ENCODE data around the gene LRBA. TPM values are rescaled to one million over a fixed set of nuclear protein-coding genes. Genes with fewer than 3 reads are reported as not detected.
"Not testable (repeated sequence)": the region's sequence is repeated elsewhere in the genome, so short reads cannot be mapped to it uniquely, and the experiment has no call there.

LRBA gene
- total RNA-seq, 1 experiment from 2014 or later, result 55.3 TPM

GRCh38 chr4:150957095-150957494, 58.0 kb downstream of the LRBA start:
- not testable (repeated sequence) for H3K79me2 ChIP-seq (ENCODE audit: insufficient read depth, low read length)

DNA sequence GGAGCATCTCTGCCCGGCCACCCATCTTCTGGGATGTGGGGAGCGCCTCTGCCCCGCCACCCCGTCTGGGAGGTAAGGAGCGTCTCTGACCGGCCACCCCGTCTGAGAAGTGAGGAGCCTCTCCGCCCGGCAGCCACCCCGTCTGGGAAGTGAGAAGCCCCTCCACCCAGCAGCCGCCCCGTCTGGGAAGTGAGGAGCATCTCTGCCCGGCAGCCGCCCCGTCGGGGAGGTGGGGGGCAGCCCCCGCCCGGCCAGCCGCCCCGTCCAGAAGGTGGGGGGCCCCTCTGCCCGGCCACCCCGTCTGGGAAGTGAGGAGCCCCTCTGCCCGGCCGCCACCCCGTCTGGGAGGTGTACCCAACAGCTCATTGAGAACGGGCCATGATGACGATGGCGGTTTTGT, 61.2 kb downstream of the LRBA start:
- Histone ChIP-seq H3K79me2 (ENCODE audit: insufficient read depth, low read length) (peaks cover 11% of the 10 kb centered on the region; the same call in 1 of the 2 replicates), H3K9me3 (ENCODE audit: control insufficient read depth, low read depth, low read length) (peaks cover 19% of the 10 kb centered on the region)
- not testable (repeated sequence) for H3K18ac ChIP-seq (ENCODE audit: insufficient read length, low read depth, low read length); H2AK5ac ChIP-seq (ENCODE audit: insufficient read length, low read length); H3K56ac ChIP-seq (ENCODE audit: insufficient read length, low read depth, low read length); H4K8ac ChIP-seq (replicated peaks; ENCODE audit: insufficient read length, low read depth, low read length); H3K27me3 ChIP-seq (ENCODE audit: insufficient read depth, low read length); H2AFZ ChIP-seq (ENCODE audit: low read length); H3K27ac Mint-ChIP-seq; H2BK120ac ChIP-seq (ENCODE audit: low read depth, low read length, poor library complexity, severe bottlenecking); H3K4me2 ChIP-seq (ENCODE audit: insufficient read depth, insufficient read length, low read length); H3K23ac ChIP-seq (ENCODE audit: insufficient read length, low read depth, low read length); H2BK12ac ChIP-seq (ENCODE audit: insufficient read length, low read depth, low read length); DNase-seq; H3K4ac ChIP-seq (ENCODE audit: low read depth, low read length); H2BK15ac ChIP-seq (ENCODE audit: low read depth, low read length); H3T11ph ChIP-seq (ENCODE audit: low read length); H3K27me3 Mint-ChIP-seq (ENCODE audit: low read depth); H3K79me1 ChIP-seq (ENCODE audit: insufficient read depth, low read depth, low read length, poor library complexity, severe bottlenecking); H2BK5ac ChIP-seq (ENCODE audit: insufficient read length, low read length); H3K4me3 Mint-ChIP-seq; H3K9ac ChIP-seq (ENCODE audit: extremely low read depth, insufficient read length, low read length); H3K23me2 ChIP-seq (ENCODE audit: insufficient read length, low read depth, low read length, poor library complexity, severe bottlenecking); H3K27ac ChIP-seq (ENCODE audit: insufficient read length, low read depth, low read length); H4K5ac ChIP-seq (ENCODE audit: insufficient read length, low read depth, low read length); H4K20me1 ChIP-seq (ENCODE audit: control insufficient read depth, insufficient read depth, insufficient read length); H2BK20ac ChIP-seq (ENCODE audit: low read depth, low read length, poor library complexity, severe bottlenecking); H3K4me1 ChIP-seq (ENCODE audit: insufficient read depth, low read length); H3K4me1 Mint-ChIP-seq; H4K91ac ChIP-seq (ENCODE audit: insufficient read length, low read depth, low read length); H3K14ac ChIP-seq (ENCODE audit: insufficient read depth, low read length)
- H3K9me3 Mint-ChIP-seq, result peaks cover 47 to 48% of the 10 kb centered on the region in 2 experiments
- peaks cover 46 to 52% (median 52%) of the 10 kb centered on the region in 3 experiments for H3K36me3 Mint-ChIP-seq (ENCODE audit: insufficient read depth in 1 of 3, low read depth in 3 of 3)
- WGBS (ENCODE audit: extremely low coverage, insufficient read length, low lambda C conversion rate), result no CpG with 5 or more reads among the region's 28 CpGs

More at GRCh38 chr4:150957095-150957494, 58.0 kb downstream of the LRBA start:
- H3K27me3 ChIP-seq (ENCODE audit: insufficient read depth, low read length); H3K9ac ChIP-seq (ENCODE audit: extremely low read depth, insufficient read length, low read length); H3K14ac ChIP-seq (ENCODE audit: insufficient read depth, low read length); H4K91ac ChIP-seq (ENCODE audit: insufficient read length, low read depth, low read length); H2AK5ac ChIP-seq (ENCODE audit: insufficient read length, low read length); H3K4me1 Mint-ChIP-seq; H2BK12ac ChIP-seq (ENCODE audit: insufficient read length, low read depth, low read length); H4K5ac ChIP-seq (ENCODE audit: insufficient read length, low read depth, low read length); H3K4me3 Mint-ChIP-seq; H3K27ac ChIP-seq (ENCODE audit: insufficient read length, low read depth, low read length); H3K23me2 ChIP-seq (ENCODE audit: insufficient read length, low read depth, low read length, poor library complexity, severe bottlenecking); H3K79me1 ChIP-seq (ENCODE audit: insufficient read depth, low read depth, low read length, poor library complexity, severe bottlenecking); H2BK120ac ChIP-seq (ENCODE audit: low read depth, low read length, poor library complexity, severe bottlenecking); H4K8ac ChIP-seq (replicated peaks; ENCODE audit: insufficient read length, low read depth, low read length); H3K18ac ChIP-seq (ENCODE audit: insufficient read length, low read depth, low read length); H3T11ph ChIP-seq (ENCODE audit: low read length); H3K56ac ChIP-seq (ENCODE audit: insufficient read length, low read depth, low read length); H4K20me1 ChIP-seq (ENCODE audit: control insufficient read depth, insufficient read depth, insufficient read length); H2BK5ac ChIP-seq (ENCODE audit: insufficient read length, low read length); H2BK15ac ChIP-seq (ENCODE audit: low read depth, low read length); H2AFZ ChIP-seq (ENCODE audit: low read length); H3K23ac ChIP-seq (ENCODE audit: insufficient read length, low read depth, low read length); H2BK20ac ChIP-seq (ENCODE audit: low read depth, low read length, poor library complexity, severe bottlenecking); DNase-seq; H3K27ac Mint-ChIP-seq; H3K27me3 Mint-ChIP-seq (ENCODE audit: low read depth); H3K4me2 ChIP-seq (ENCODE audit: insufficient read depth, insufficient read length, low read length); H3K4me1 ChIP-seq (ENCODE audit: insufficient read depth, low read length); H3K4ac ChIP-seq (ENCODE audit: low read depth, low read length): not testable (repeated sequence)
- Mint-ChIP-seq H3K36me3 (ENCODE audit: insufficient read depth in 1 of 3, low read depth in 3 of 3) (peaks cover 57 to 61% (median 58%) of the 10 kb centered on the region in 3 experiments), H3K9me3 (peaks cover 51 to 57% of the 10 kb centered on the region in 2 experiments)
- WGBS (ENCODE audit: extremely low coverage, insufficient read length, low lambda C conversion rate), result no CpG with 5 or more reads among the region's 1 CpG
- H3K9me3 ChIP-seq (ENCODE audit: control insufficient read depth, low read depth, low read length), result peaks cover 23% of the 10 kb centered on the region
